ENCODE data around the gene CBLC. TPM values are rescaled to one million over a fixed set of nuclear protein-coding genes. Genes with fewer than 3 reads are reported as not detected.

The CBLC gene
- total and polyA plus RNA-seq, 2 donors from 2014 or later = 8.2 to 11.5 TPM

DNA sequence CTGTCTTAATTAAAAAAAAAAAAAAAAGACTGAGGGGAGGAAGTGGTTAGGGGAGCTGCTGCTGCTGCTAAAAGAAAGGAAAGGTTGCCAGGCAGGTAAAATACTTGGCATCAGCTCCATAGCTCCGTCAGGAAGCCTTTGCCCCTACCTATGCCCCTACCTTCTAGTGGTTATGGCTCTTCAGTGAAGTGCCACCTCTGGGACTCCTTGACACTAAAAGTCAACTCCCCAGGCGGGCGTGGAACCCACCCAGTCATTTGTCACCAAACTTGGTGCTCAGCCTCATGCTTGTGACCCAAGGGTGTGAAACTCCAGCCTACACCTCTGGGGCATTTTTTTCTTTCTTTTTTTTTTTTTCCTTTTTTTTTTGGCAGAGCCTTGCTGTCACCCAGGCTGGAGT lies 63.5 kb downstream of the CBLC start:
- Histone ChIP-seq H3K27ac (ENCODE audit: low read depth in 2 of 2, low read length in 2 of 2) (no peak overlapping the region), H3K4me1 (ENCODE audit: control insufficient read depth in 2 of 3, insufficient read depth in 2 of 3, low read depth in 1 of 3, low read length in 3 of 3) (peaks cover 0 to 6% (median 0%) of the 10 kb centered on the region in 3 donors), H3K27me3 (ENCODE audit: control insufficient read depth, insufficient read depth, low read length) (no peaks in the 10 kb centered on the region), H3K4me3 (ENCODE audit: low read length in 3 of 3) (no peak overlapping the region), H3K9ac (ENCODE audit: low read length in 3 of 3) (no peak overlapping the region), H3K36me3 (ENCODE audit: control insufficient read depth in 2 of 3, insufficient read depth in 3 of 3, low read length in 3 of 3) (no peaks in the 10 kb centered on the region), H3K9me3 (ENCODE audit: control insufficient read depth in 2 of 3, insufficient read depth in 1 of 3, low read length in 3 of 3) (no peaks in the 10 kb centered on the region)
- TF ChIP-seq CTCF (IDR thresholded peaks at IDR 0.05; ENCODE audit: borderline replicate concordance, extremely low read depth, insufficient read depth) = no peak
- intact Hi-C loops (cut with DNase I) = loop anchor here (10.0 kb wide), 1 partner anchor 46 kb away; no protein-coding TSS in a partner anchor
- FAIRE-seq = no peak
- no peak for DNase-seq

DNA sequence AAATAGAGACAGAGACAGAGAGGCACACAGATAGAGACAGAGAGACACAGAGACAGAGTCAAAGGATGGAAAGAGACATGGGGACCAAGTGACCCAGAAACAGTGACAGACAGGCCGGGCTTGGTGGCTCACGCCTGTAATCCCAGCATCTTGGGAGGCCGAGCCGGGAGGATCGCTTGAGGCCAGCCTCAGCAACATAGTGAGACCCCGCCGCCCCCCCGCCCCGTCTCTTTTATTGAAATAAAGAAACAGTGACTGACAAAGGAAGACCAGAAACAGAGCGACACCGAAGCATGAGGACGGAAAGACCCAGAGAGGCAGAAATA lies 67.6 kb downstream of the CBLC start:
- no peak for TF ChIP-seq CTCF (IDR thresholded peaks at IDR 0.05; ENCODE audit: borderline replicate concordance, extremely low read depth, insufficient read depth)

DNA sequence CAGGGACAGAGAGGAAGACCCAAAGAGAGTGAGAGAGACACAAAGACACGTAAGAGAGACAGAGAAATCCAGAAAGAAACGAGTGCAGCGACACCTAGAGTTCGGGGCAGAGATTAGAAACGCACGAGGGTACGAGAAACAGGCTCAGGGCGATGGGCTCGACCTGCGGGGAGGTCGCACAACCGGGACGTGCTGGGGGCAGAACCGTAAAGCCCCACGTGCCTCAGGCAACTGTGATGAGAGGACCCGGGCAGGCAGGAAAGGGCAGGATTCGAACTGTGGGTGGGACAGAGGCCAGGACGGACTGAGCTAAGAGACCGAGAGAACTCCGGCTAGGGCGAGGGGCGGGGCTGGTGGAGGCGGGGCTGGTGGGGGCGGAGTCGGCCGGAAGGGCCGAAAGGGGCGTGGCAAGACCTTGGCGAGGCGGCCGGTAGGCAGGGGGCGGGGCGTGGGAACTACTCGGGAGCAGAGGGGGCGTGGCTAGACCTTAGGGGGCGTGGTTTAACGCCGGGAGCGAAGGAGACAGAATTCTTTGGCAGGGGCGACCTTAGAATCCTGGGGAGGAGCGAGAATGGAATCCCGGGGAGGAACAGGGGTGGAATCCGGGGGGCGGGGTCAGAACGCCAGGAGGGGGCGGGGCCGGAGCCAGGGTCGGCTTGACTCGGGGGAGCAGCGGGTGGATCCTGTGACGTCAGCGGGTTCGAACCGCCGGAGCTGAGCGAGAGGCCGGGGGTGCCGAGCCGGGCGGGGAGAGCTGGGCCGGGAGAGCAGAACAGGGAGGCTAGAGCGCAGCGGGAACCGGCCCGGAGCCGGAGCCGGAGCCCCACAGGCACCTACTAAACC lies 68.1 kb downstream of the CBLC start, which contains the start of gene NECTIN2:
Gene NECTIN2 (plus strand): TSS at position 686 of the 843 bp plus-strand sequence. CDS start 229 bp downstream, outside the sequence.
- Histone ChIP-seq H3K9ac (ENCODE audit: low read length in 3 of 3) (peak within 1 kb of the TSS; percentile 78 to 100 (median 99)), H3K4me1 (ENCODE audit: control insufficient read depth in 2 of 3, insufficient read depth in 2 of 3, low read depth in 1 of 3, low read length in 3 of 3) (peaks cover 0 to 24% (median 4%) of the 10 kb centered on the region in 3 donors), H3K36me3 (ENCODE audit: control insufficient read depth in 2 of 3, insufficient read depth in 3 of 3, low read length in 3 of 3) (no peaks in the 10 kb centered on the region), H3K4me3 (ENCODE audit: low read length in 3 of 3) (peak within 1 kb of the TSS; percentile 88 to 95 (median 91)), H3K27me3 (ENCODE audit: control insufficient read depth, insufficient read depth, low read length) (no peaks in the 10 kb centered on the region), H3K27ac (ENCODE audit: low read depth in 2 of 2, low read length in 2 of 2) (peak within 1 kb of the TSS; percentile 95 to 97), H3K9me3 (ENCODE audit: control insufficient read depth in 2 of 3, insufficient read depth in 1 of 3, low read length in 3 of 3) (no peaks in the 10 kb centered on the region)
- intact Hi-C loops (cut with DNase I) = loop anchor here (10.0 kb wide), 1 partner anchor 51 kb away; no protein-coding TSS in a partner anchor
- peak; percentile 60 for TF ChIP-seq CTCF (IDR thresholded peaks at IDR 0.05; ENCODE audit: borderline replicate concordance, extremely low read depth, insufficient read depth)
- FAIRE-seq = peak; percentile 58
- DNase-seq = peak; percentile 99 to 100 (median 100)

More for the DNA sequence above, 67.6 kb downstream of the CBLC start:
- peak in 1 of 5 donors; percentile 83 for DNase-seq
- Histone ChIP-seq H3K4me3 (ENCODE audit: low read length in 3 of 3) (peak overlapping the region; percentile 62 to 78 (median 70)), H3K4me1 (ENCODE audit: control insufficient read depth in 2 of 3, insufficient read depth in 2 of 3, low read depth in 1 of 3, low read length in 3 of 3) (peaks cover 0 to 23% (median 4%) of the 10 kb centered on the region in 3 donors), H3K27ac (ENCODE audit: low read depth in 2 of 2, low read length in 2 of 2) (peak overlapping the region; percentile 81 to 97), H3K27me3 (ENCODE audit: control insufficient read depth, insufficient read depth, low read length) (no peaks in the 10 kb centered on the region), H3K9ac (ENCODE audit: low read length in 3 of 3) (peak overlapping the region in 1 of 3 donors; percentile 62), H3K36me3 (ENCODE audit: control insufficient read depth in 2 of 3, insufficient read depth in 3 of 3, low read length in 3 of 3) (no peaks in the 10 kb centered on the region), H3K9me3 (ENCODE audit: control insufficient read depth in 2 of 3, insufficient read depth in 1 of 3, low read length in 3 of 3) (no peaks in the 10 kb centered on the region)
- FAIRE-seq = no peak
- intact Hi-C loops (cut with DNase I) = loop anchor here (10.0 kb wide), 1 partner anchor 50 kb away; no protein-coding TSS in a partner anchor
